Measurements from ENCODE around the gene PLXNB3. TPM values are rescaled to one million over a fixed set of nuclear protein-coding genes. Genes with fewer than 3 reads are reported as not detected.
"Not testable (repeated sequence)": the region's sequence is repeated elsewhere in the genome, so short reads cannot be mapped to it uniquely, and the experiment has no call there.

Gene PLXNB3
- total RNA-seq, 2 experiments from 2014 or later = 1.3 to 2.1 TPM

DNA sequence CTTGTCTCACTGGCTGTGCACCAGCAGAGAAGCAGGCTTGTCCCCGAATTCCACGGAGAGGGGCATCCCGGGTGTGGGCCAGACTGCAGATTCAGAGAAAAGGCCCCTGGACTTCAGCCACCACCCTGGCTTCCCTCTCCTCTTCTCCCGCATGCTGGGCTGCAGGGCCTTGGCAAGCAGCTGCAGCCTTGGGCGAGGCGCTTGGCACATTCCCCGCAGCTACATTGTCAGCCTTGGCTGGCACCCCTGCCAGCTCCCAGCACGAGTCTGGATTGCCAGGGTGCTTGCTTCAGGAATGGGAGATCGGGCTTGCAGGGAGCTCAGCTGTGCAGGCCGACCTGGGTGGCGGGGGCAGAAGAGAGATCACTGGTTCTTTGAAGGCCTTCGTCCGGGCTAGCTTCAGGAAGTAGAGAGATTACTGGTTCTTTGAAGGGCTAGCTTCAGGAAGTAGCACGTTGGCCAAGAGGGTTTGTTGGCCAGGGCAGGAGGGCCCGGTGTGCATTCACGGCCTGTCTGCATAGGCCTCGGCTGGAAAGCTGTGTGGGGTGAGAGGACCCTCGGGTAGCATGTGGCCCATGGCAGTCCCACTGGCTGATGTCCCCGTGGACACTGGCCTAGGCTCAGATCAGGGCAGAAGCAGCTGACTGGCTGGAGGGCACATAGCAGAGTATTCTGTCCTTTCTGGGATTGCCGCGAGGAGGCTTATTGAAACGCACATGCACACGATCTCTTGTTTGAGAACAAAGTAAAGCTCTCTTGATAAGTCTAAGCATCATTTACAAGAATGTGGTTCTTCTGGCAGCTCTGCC lies 36.7 kb upstream of the PLXNB3 start:
- Mint-ChIP-seq H3K4me1 (peaks cover 18% of the 10 kb centered on the region), H3K4me3 (peak overlapping the region; percentile 76), H3K27ac (peak overlapping the region; percentile 78), H3K9me3 (no peaks in the 10 kb centered on the region), H3K27me3 (no peaks in the 10 kb centered on the region), H3K36me3 (peaks cover 18% of the 10 kb centered on the region)
- DNase-seq = no peak
- ATAC-seq (ENCODE audit: low read depth) = no peak
- POLR2A ChIA-PET = interaction anchor here (0.7 to 2.5 kb wide), 6 partner anchors 8 to 240 kb away, joined by 3 to 13 read pairs (median 4); no protein-coding TSS in a partner anchor

DNA sequence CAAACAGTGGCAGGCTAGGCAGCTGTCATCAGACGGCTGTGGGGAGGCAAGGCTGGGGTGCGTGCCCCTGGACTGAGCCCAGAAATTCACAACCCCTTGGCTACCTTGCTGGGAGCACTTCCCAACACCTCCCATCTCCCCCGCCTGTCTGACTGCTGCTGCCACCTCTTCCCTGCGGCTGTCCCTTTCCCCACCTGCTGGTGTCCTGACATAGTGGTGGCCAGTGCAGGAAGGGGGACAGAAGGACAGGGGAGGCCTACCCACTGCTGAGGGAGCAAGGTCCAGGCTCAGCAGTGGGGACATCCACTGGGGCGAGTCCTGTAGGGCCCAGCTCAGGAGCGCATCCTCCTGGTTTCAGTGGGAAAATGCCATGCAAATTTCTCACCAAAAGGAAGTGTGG lies 36.0 kb upstream of the PLXNB3 start:
- Mint-ChIP-seq H3K9me3 (no peaks in the 10 kb centered on the region), H3K4me1 (peaks cover 16% of the 10 kb centered on the region), H3K27ac (peak overlapping the region; percentile 78), H3K27me3 (no peaks in the 10 kb centered on the region), H3K36me3 (peaks cover 17% of the 10 kb centered on the region), H3K4me3 (peak overlapping the region; percentile 76)
- DNase-seq (no peak), ATAC-seq (ENCODE audit: low read depth) (no peak)
- POLR2A ChIA-PET = interaction anchor here (1.7 to 2.5 kb wide), 2 partner anchors 12 to 239 kb away, joined by 5 to 13 read pairs; no protein-coding TSS in a partner anchor

DNA sequence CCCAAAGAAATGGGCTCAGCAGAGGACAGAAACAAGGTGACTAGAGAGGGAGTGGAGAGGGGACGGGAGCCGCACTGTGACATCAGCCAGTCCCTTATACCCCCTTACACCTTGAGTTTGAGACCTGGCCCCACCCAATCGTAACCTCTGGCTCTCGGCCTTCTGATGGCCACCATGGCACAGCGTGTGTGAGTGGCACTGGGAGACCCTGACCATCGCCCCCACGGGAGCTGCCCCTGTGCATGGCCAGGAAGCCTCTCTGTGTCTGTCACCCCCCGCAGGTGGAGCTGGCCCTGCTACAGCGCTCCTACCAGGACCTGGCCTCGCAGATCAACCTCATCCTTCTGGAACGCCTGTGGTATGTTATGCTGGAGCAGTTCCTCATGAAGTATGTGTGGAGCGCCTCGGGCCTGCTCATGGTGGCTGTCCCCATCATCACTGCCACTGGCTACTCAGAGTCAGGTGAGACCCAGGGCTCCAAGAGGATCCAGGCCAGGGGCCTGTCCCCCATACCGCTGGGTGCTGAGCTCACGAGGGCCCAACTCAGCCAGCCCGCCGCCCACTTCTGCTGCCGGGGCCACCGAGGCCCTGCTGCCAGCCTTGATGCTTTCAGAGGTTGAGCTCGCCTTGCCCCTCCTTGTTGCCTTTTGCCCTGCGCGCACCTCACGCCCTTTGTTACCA lies 35.0 kb upstream of the PLXNB3 start:
- peaks cover 17% of the 10 kb centered on the region for H3K36me3 Mint-ChIP-seq
- H3K4me1 Mint-ChIP-seq = peaks cover 16% of the 10 kb centered on the region
- H3K27me3 Mint-ChIP-seq = no peaks in the 10 kb centered on the region
- H3K9me3 Mint-ChIP-seq = no peaks in the 10 kb centered on the region
- no peak for ATAC-seq (ENCODE audit: low read depth)
- POLR2A ChIA-PET = no interaction called here
- DNase-seq = no peak
- H3K4me3 Mint-ChIP-seq = no peak overlapping the region
- H3K27ac Mint-ChIP-seq = no peak overlapping the region

DNA sequence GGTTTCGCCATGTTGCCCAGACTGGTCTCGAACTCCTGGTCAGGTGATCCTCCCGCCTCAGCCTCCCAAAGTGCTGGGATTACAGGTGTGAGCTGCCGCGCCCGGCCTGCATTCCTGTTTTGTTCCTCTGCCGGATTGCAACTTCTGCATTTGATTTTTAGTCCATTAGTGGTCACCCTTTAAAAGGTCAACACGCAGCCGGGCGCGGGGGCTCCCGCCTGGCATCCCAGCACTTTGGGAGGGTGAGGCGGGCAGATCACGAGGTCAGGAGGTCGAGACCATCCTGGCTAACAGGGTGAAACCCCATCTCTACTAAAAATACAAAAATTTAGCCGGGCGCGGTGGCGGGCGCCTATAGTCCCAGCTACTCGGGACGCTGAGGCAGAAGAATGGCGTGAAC lies 33.9 kb upstream of the PLXNB3 start:
- POLR2A ChIA-PET; H3K27me3 Mint-ChIP-seq; H3K4me3 Mint-ChIP-seq; H3K9me3 Mint-ChIP-seq; H3K27ac Mint-ChIP-seq; ATAC-seq (ENCODE audit: low read depth); DNase-seq: not testable (repeated sequence)
- H3K4me1 Mint-ChIP-seq = peaks cover 20% of the 10 kb centered on the region
- peaks cover 24% of the 10 kb centered on the region for H3K36me3 Mint-ChIP-seq

DNA sequence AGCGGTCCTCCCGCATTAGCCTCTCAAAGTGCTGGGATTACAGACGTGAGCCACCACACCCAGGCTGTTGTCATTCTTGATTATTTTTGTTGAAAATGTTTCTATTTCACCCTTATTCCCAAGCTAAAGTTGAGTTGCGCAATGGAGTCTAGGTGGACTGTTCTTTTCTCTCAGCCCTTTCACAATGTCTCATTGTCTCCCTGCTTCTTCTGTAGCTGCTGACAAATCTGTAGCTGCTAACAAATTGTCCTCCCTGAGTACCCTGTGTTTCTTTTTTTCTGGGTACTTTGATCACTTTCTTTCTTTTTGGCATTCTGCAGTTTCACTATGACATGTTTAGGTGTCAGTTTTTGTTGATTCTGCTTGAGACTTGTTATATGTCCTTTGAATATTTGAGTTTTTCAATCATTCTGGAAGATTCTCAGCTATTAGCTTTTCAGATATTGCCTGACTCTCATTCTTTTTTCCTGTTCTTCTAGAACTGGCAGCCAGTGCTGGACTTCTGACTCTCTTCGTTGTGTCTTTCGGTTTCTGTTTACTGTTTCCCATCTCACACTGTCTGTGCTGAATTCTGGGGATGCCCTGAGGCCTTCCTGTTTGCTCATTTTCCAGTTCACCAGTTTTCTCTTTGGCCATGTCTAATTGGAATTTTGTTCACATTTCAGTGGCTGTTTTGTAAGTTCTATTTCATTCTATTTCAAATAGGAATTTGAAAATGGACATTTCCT lies 32.8 kb upstream of the PLXNB3 start:
- POLR2A ChIA-PET = no interaction called here
- Mint-ChIP-seq H3K9me3 (no peaks in the 10 kb centered on the region), H3K36me3 (peaks cover 29% of the 10 kb centered on the region), H3K27me3 (no peaks in the 10 kb centered on the region), H3K27ac (peak overlapping the region; percentile 49), H3K4me3 (no peak overlapping the region), H3K4me1 (peaks cover 27% of the 10 kb centered on the region)
- DNase-seq (no peak), ATAC-seq (ENCODE audit: low read depth) (no peak)

DNA sequence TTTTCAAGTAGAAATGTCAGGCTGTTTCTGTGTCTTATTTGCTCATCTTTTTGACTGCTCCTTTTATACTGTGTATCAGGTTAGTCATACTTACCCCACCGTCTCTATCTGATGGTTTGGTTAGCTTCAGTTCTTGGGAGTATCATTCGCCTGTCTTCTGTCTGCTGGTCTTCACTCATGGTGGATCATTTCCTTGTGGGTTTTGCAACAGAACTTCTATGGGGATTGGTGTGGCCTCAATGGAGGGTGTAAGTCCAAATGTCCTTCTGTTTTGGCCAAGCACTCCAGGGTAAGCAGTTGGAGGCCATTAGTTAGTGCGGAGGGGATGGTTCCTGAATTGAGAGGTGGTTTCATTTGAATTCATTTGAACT lies 32.2 kb upstream of the PLXNB3 start:
- Mint-ChIP-seq H3K27me3 (no peaks in the 10 kb centered on the region), H3K4me3 (no peak overlapping the region), H3K27ac (peak overlapping the region; percentile 49), H3K9me3 (no peaks in the 10 kb centered on the region), H3K4me1 (peaks cover 27% of the 10 kb centered on the region), H3K36me3 (peaks cover 29% of the 10 kb centered on the region)
- no peak for ATAC-seq (ENCODE audit: low read depth)
- DNase-seq = no peak
- POLR2A ChIA-PET = no interaction called here

DNA sequence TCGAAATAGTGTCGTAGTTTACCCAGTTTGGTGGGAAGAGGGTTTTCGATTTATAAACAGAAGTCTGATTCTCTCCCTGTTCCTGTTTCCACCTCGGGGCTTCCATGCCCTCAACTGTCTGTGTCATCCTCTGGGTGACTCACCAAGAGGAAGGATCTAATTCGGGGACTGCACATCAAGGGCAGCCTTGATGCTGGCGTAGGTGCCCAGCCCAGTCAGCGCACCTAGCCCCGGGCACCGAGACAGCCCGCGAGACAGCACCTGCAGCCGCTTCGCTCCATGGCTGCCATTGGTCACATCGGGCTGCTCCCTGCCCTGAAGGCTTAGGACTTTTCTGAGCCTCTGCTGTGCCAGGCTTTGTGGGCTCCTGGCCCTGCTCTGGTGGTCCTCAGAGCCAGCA lies 31.6 kb upstream of the PLXNB3 start:
- peaks cover 29% of the 10 kb centered on the region for H3K36me3 Mint-ChIP-seq
- no peak overlapping the region for H3K4me3 Mint-ChIP-seq
- ATAC-seq (ENCODE audit: low read depth) = no peak
- H3K27me3 Mint-ChIP-seq = no peaks in the 10 kb centered on the region
- H3K4me1 Mint-ChIP-seq = peaks cover 26% of the 10 kb centered on the region
- H3K27ac Mint-ChIP-seq = no peak overlapping the region
- POLR2A ChIA-PET = no interaction called here
- H3K9me3 Mint-ChIP-seq = no peaks in the 10 kb centered on the region
- DNase-seq = no peak

DNA sequence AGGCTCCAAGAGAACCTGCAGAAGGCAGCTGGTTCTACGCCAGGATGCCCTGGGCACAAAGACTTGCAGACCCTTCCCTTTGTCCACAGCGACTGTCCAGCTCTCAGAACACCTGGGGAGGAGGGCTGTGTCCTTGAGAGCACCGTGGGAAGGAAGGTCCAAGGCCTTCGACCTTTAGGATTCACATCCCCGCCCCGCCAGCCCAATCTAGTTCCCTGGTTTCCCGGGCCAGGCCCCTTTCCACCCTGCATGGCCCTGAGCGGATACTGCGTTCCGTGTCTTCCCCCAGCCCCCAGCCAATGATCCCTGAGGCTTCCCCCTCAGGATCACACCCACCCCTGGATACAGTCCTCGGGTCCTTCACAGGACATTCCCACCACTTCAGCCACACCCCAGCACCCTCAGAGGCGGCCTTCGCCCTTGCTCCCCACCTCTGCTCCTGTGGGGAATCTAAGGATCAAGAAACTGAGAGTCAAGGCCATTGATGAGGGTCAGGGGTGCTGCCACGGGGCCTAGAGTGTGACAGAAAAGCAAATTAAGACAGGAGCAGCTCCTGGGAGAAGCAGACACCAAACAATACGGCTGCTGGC lies 30.3 kb upstream of the PLXNB3 start:
- H3K9me3 Mint-ChIP-seq = no peaks in the 10 kb centered on the region
- ATAC-seq (ENCODE audit: low read depth) (no peak), DNase-seq (no peak)
- peaks cover 28% of the 10 kb centered on the region for H3K36me3 Mint-ChIP-seq
- H3K4me1 Mint-ChIP-seq = peaks cover 21% of the 10 kb centered on the region
- no peak overlapping the region for H3K4me3 Mint-ChIP-seq
- POLR2A ChIA-PET = no interaction called here
- H3K27ac Mint-ChIP-seq = no peak overlapping the region
- no peaks in the 10 kb centered on the region for H3K27me3 Mint-ChIP-seq

DNA sequence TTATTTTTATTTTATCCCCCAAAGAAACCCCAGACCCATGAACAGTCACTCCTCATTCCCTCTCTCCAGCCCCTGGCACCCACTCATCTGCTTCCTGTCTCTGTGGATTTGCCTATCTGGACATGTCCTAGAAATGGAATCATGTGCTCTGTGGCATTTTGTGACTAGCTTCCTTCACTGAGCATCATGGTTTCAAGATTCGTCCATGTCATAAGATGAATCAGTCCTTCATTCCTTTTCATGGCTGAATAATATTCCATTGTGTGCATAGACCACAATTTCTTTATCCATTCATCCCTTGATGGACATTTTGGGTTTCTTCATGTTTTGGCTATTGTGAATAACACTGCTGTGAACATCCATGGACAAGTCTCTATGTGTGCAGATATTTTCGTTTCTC lies 29.2 kb upstream of the PLXNB3 start:
- peaks cover 23% of the 10 kb centered on the region for H3K4me1 Mint-ChIP-seq
- H3K27ac Mint-ChIP-seq = no peak overlapping the region
- H3K4me3 Mint-ChIP-seq = no peak overlapping the region
- no peak for ATAC-seq (ENCODE audit: low read depth)
- DNase-seq = no peak
- no peaks in the 10 kb centered on the region for H3K27me3 Mint-ChIP-seq
- POLR2A ChIA-PET = interaction anchor here (1.4 kb wide), 1 partner anchor 9 kb away, joined by 4 read pairs; no protein-coding TSS in a partner anchor
- peaks cover 28% of the 10 kb centered on the region for H3K36me3 Mint-ChIP-seq
- H3K9me3 Mint-ChIP-seq = no peaks in the 10 kb centered on the region

DNA sequence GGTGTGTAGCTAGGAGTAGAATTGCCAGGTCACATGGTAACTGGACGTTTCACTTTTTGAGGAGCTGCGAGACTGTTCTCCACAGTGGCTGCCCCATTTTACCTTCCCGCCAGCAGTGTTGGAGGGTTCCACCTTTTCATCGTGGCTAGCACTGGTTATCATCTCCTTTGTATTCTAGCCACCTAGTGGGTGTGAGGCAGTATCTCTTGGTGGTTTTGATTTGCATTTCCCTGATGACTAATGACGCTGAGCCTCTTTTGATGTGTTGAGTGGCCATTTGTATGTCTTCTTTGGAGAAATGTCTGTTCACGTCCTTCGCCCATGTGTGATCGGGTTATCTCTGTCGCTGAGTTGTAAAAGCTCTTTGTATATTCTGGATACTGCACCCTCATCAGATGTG lies 28.8 kb upstream of the PLXNB3 start:
- Mint-ChIP-seq H3K27me3 (no peaks in the 10 kb centered on the region), H3K9me3 (no peaks in the 10 kb centered on the region), H3K4me3 (no peak overlapping the region), H3K36me3 (peaks cover 30% of the 10 kb centered on the region), H3K27ac (no peak overlapping the region), H3K4me1 (peaks cover 27% of the 10 kb centered on the region)
- ATAC-seq (ENCODE audit: low read depth) = peak; percentile 45
- POLR2A ChIA-PET = interaction anchor here (1.4 kb wide), 1 partner anchor 9 kb away, joined by 4 read pairs; no protein-coding TSS in a partner anchor
- no peak for DNase-seq

DNA sequence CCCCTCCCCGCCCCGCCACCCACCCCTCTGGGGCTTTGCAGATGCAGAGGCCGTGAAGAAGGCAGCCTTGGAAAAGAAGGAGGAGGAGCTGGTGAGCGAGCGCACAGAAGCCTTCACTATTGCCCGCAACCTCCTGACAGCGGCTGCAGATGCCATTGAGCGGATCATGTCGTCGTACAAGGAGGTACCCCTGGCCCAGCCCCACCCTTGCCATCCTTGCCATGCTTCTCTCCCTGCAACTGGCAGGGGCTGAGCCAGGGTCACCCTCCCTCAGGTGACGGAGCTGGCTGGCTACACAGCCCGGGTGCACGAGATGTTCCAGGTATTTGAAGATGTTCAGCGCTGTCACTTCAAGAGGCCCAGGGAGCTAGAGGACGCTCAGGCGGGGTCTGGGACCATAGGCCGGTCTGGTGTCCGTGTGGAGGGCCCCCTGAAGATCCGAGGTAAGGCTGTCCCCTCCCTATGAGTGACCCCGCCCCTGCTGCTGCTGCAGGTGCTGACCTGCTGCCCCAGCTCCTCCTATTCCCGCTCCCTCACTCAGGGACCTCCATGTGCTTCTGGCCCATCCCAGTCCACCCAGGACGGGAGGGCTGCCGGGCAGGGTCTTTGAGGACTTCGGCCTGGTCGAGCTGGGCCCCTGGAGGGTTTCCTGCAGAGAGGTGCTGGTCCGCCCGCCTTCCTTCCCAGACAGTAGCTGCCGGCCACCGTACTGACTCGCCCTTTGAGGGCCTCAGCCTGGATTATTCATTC lies 27.8 kb upstream of the PLXNB3 start:
- Mint-ChIP-seq H3K4me1 (peaks cover 26% of the 10 kb centered on the region), H3K4me3 (no peak overlapping the region), H3K27me3 (no peaks in the 10 kb centered on the region), H3K36me3 (peaks cover 25% of the 10 kb centered on the region), H3K9me3 (no peaks in the 10 kb centered on the region), H3K27ac (no peak overlapping the region)
- ATAC-seq (ENCODE audit: low read depth) (no peak), DNase-seq (no peak)
- POLR2A ChIA-PET = interaction anchor here (0.5 kb wide), 1 partner anchor 256 kb away, joined by 4 read pairs; no protein-coding TSS in a partner anchor

DNA sequence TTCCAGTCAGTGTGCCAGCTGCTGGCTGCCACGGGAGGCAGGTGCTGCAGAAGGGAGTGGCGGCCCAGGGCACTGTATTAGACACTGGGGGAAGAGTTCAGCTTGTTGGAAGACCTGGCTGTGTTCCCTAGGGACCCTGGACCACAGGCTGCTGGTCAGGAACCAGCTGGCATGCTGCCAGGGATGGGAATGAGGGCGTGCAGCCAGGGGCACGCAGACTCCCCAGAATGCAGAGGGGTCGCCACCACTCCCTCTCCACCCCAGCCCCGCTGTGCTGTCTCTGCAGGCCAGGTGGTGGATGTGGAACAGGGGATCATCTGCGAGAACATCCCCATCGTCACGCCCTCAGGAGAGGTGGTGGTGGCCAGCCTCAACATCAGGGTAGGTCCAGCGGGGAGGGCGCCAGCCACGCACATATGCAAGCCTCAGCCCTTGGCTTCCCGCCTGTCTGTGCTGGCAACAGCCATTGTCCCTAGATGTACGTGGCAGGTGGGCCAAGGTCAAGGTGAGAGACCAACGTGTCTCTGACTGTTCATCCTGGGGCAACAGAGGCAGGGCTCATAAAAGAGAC lies 27.1 kb upstream of the PLXNB3 start:
- Mint-ChIP-seq H3K4me3 (no peak overlapping the region), H3K27me3 (no peaks in the 10 kb centered on the region), H3K4me1 (peaks cover 21% of the 10 kb centered on the region), H3K27ac (no peak overlapping the region), H3K36me3 (peaks cover 19% of the 10 kb centered on the region), H3K9me3 (no peaks in the 10 kb centered on the region)
- ATAC-seq (ENCODE audit: low read depth) (no peak), DNase-seq (no peak)
- POLR2A ChIA-PET = no interaction called here

All from activated naive CD8-positive, alpha-beta T cell treated with anti-CD3 and anti-CD28 coated beads, Interleukin-2, amount 10 ng/mL, durations not matched to agents 7 days and 5 days (primary cell).